ENCODE results near the gene PALB2.
"Not testable (repeated sequence)": the region's sequence is repeated elsewhere in the genome, so short reads cannot be mapped to it uniquely, and the experiment has no call there.

DNA sequence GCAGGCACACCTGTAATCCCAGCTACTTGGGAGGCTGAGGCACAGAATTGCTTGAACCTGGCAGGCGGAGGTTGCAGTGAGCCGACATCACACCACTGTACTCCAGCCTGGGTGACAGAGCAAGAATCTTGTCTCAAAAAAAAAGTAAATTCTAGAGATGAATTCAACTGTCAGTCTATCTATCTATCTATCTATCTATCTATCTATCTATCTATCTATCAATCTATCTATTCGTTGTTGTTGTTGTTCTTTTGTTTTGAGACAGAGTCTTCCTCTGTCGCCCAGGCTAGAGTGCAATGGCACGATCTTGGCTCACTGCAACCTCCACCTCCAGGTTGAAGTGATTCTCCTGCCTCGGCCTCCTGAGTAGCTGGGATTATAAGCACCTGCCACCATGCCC is 30.2 kb downstream of the PALB2 start:
- TF ChIP-seq POLR2AphosphoS5 (IDR thresholded peaks at IDR 0.05; ENCODE audit: low read depth); CREB1 (CRISPR knock-in tag; IDR thresholded peaks at IDR 0.05; ENCODE audit: low read depth); EZH2 (IDR thresholded peaks at IDR 0.05; ENCODE audit: low read depth, unreplicated experiment); JUNB (IDR thresholded peaks at IDR 0.05; ENCODE audit: unreplicated experiment); EZH2phosphoT487 (IDR thresholded peaks at IDR 0.05; ENCODE audit: unreplicated experiment); NANOG (IDR thresholded peaks at IDR 0.05; ENCODE audit: borderline replicate concordance): not testable (repeated sequence)
- TF ChIP-seq, protein P1, sequence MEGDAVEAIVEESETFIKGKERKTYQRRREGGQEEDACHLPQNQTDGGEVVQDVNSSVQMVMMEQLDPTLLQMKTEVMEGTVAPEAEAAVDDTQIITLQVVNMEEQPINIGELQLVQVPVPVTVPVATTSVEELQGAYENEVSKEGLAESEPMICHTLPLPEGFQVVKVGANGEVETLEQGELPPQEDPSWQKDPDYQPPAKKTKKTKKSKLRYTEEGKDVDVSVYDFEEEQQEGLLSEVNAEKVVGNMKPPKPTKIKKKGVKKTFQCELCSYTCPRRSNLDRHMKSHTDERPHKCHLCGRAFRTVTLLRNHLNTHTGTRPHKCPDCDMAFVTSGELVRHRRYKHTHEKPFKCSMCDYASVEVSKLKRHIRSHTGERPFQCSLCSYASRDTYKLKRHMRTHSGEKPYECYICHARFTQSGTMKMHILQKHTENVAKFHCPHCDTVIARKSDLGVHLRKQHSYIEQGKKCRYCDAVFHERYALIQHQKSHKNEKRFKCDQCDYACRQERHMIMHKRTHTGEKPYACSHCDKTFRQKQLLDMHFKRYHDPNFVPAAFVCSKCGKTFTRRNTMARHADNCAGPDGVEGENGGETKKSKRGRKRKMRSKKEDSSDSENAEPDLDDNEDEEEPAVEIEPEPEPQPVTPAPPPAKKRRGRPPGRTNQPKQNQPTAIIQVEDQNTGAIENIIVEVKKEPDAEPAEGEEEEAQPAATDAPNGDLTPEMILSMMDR (conservative IDR thresholded peaks at IDR 0.05; ENCODE audit: low read depth in 2 of 2), result not testable (repeated sequence)
- TF ChIP-seq, protein P2, sequence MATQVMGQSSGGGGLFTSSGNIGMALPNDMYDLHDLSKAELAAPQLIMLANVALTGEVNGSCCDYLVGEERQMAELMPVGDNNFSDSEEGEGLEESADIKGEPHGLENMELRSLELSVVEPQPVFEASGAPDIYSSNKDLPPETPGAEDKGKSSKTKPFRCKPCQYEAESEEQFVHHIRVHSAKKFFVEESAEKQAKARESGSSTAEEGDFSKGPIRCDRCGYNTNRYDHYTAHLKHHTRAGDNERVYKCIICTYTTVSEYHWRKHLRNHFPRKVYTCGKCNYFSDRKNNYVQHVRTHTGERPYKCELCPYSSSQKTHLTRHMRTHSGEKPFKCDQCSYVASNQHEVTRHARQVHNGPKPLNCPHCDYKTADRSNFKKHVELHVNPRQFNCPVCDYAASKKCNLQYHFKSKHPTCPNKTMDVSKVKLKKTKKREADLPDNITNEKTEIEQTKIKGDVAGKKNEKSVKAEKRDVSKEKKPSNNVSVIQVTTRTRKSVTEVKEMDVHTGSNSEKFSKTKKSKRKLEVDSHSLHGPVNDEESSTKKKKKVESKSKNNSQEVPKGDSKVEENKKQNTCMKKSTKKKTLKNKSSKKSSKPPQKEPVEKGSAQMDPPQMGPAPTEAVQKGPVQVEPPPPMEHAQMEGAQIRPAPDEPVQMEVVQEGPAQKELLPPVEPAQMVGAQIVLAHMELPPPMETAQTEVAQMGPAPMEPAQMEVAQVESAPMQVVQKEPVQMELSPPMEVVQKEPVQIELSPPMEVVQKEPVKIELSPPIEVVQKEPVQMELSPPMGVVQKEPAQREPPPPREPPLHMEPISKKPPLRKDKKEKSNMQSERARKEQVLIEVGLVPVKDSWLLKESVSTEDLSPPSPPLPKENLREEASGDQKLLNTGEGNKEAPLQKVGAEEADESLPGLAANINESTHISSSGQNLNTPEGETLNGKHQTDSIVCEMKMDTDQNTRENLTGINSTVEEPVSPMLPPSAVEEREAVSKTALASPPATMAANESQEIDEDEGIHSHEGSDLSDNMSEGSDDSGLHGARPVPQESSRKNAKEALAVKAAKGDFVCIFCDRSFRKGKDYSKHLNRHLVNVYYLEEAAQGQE (IDR thresholded peaks at IDR 0.05; ENCODE audit: unreplicated experiment), result not testable (repeated sequence)
- TF ChIP-seq, protein P3, sequence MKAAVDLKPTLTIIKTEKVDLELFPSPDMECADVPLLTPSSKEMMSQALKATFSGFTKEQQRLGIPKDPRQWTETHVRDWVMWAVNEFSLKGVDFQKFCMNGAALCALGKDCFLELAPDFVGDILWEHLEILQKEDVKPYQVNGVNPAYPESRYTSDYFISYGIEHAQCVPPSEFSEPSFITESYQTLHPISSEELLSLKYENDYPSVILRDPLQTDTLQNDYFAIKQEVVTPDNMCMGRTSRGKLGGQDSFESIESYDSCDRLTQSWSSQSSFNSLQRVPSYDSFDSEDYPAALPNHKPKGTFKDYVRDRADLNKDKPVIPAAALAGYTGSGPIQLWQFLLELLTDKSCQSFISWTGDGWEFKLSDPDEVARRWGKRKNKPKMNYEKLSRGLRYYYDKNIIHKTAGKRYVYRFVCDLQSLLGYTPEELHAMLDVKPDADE (IDR thresholded peaks at IDR 0.05), result not testable (repeated sequence)

All from GM23338 (cell line).